Psoas muscle (tissue), 8 donors: Measurements from ENCODE around the gene MS4A15. TPM values are rescaled to one million over a fixed set of nuclear protein-coding genes. Genes with fewer than 3 reads are reported as not detected.
A peak's percentile ranks its signal among the peaks of the same experiment; 100 is the strongest.

Source experiments
- ATAC-seq, 4 donors: fragments of 200-7000 bp; cut with Tn5 transposase; one replicate each; pipeline ENCODE4 v1.9.1; 2020; ENCODE audit warnings: moderate library complexity in 3 of 4, mild to moderate bottlenecking in 2 of 4
- DNase-seq, 2 donors: peaks; one replicate each; pipeline ENCODE4 v3.0.0-alpha.2; 2020
- H3K27ac ChIP-seq: fragments of 200-600 bp; one replicate; pipeline ENCODE4 v1.8.0; 2022
- H3K27me3 ChIP-seq, 3 donors: fragments of 200-600 bp in 1 of 3; one replicate each; pipeline versions ENCODE4 v1.6.1 to v1.8.0; 2013 to 2022; ENCODE audit warnings: low read length in 2 of 3, mild to moderate bottlenecking in 2 of 3, moderate library complexity in 1 of 3; ENCODE audit not compliant: insufficient read depth in 3 of 3
- H3K36me3 ChIP-seq, 2 donors: fragments of 200-600 bp in 1 of 2; one replicate each; pipeline versions ENCODE4 v1.6.1 to v1.8.0; 2013 to 2022; ENCODE audit warnings: low read depth in 1 of 2, mild to moderate bottlenecking in 1 of 2, moderate library complexity in 1 of 2; ENCODE audit not compliant: insufficient read depth in 1 of 2
- H3K4me1 ChIP-seq: fragments of 200-600 bp; one replicate; pipeline ENCODE4 v1.8.0; 2022
- H3K4me3 ChIP-seq: fragments of 200-600 bp; one replicate; pipeline ENCODE4 v1.8.0; 2022; ENCODE audit warnings: mild to moderate bottlenecking
- H3K9me3 ChIP-seq: fragments of 200-600 bp; one replicate; pipeline ENCODE4 v1.8.0; 2022
- WGBS, 3 donors: extraction: QIAGEN DNeasy Blood & Tissue Kit; methylation state at CpG; one replicate each; pipeline versions ENCODE4 v1.1.6 to v1.1.7; 2013; 5-methylcytosine and 5-hydroxymethylcytosine counted together
- intact Hi-C, 2 donors: fragments of 100-400 bp; cut with DNase I; formaldehyde crosslinking; loops; one replicate each; pipeline versions ENCODE4 v1.11.0 to v1.14.2; 2022
- polyA plus RNA-seq, 3 donors: library from polyadenylated mRNA; stranded (reverse); fragments of 200-250 nt; gene quantifications; one replicate each; pipeline ENCODE4 v1.2.3, GENCODE V29; 2013
- total RNA-seq, 4 donors: library from RNA; stranded (reverse); fragmentation: NEBNext Ultra II Directional in 2 of 4; extraction: Animal tissue kit (Norgen Biotek cat#: 25700) in 2 of 4; gene quantifications; one replicate each; pipeline versions ENCODE4 v1.2.1 to v1.2.4, GENCODE V29; 2021 to 2023
- TF ChIP-seq, protein P1 (sequence below): fragments of 200-600 bp; IDR thresholded peaks from one replicate; pipeline ENCODE4 v1.8.0; 2022; ENCODE audit warnings: antibody characterized with exemption
- donor health status: healthy with polysubstance abuse.
- donor health status: DM: no; HTN: no; CAD: no; lungs with moderate emphysema.
- donor health status: Bipolar disorder and iron deficiency.
- donor health status: healthy.
- donor health status: DM: yes; HTN: yes; CAD: no.
- donor health status: DM: no; HTN: no; CAD: no.
- donor health status: DM: no; HTN: no; CAD: no.
- donor health status: DM: yes; HTN: yes; CAD: no.

MS4A15 gene
- total and polyA plus RNA-seq, 7 donors: not detected

DNA sequence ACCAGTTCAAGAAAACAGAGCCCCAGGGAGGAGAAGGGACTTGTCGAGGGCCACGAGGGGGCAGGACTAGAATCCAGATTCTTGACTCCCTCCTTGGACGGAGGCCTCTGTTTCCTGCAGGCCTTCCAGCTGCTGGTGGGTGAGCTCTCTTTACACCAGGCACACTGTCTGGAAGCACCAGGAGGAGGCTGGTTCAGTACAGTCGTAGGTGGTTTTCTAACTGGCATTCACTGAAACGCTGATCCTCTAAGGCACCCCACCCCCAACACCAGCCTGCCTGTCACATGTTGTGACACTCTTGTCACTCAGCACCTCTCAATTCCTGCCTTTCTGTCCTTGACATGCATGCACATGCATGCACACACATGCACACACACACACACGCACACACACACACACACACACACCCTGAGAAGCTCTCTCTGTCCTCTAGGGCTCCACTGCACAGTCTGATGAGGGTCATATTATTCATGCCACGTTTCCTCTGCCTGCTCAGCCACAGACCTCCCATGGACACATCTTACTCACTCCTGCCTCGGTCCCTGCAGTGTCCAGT is 29.2 kb downstream of the MS4A15 start:
- 53 to 62% (median 56%) methylated on average over 8 of the region's 8 CpGs for WGBS, 3 donors
- Histone ChIP-seq H3K4me1 (peaks cover 5% of the 10 kb centered on the region), H3K4me3 (no peak overlapping the region), H3K27ac (no peak overlapping the region), H3K9me3 (no peaks in the 10 kb centered on the region), H3K27me3 (no peaks in the 10 kb centered on the region), H3K36me3 (no peaks in the 10 kb centered on the region)
- TF ChIP-seq, protein P1, sequence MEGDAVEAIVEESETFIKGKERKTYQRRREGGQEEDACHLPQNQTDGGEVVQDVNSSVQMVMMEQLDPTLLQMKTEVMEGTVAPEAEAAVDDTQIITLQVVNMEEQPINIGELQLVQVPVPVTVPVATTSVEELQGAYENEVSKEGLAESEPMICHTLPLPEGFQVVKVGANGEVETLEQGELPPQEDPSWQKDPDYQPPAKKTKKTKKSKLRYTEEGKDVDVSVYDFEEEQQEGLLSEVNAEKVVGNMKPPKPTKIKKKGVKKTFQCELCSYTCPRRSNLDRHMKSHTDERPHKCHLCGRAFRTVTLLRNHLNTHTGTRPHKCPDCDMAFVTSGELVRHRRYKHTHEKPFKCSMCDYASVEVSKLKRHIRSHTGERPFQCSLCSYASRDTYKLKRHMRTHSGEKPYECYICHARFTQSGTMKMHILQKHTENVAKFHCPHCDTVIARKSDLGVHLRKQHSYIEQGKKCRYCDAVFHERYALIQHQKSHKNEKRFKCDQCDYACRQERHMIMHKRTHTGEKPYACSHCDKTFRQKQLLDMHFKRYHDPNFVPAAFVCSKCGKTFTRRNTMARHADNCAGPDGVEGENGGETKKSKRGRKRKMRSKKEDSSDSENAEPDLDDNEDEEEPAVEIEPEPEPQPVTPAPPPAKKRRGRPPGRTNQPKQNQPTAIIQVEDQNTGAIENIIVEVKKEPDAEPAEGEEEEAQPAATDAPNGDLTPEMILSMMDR: no peak
- DNase-seq: no peak
- no peak for ATAC-seq
- intact Hi-C loops: no loop called here

DNA sequence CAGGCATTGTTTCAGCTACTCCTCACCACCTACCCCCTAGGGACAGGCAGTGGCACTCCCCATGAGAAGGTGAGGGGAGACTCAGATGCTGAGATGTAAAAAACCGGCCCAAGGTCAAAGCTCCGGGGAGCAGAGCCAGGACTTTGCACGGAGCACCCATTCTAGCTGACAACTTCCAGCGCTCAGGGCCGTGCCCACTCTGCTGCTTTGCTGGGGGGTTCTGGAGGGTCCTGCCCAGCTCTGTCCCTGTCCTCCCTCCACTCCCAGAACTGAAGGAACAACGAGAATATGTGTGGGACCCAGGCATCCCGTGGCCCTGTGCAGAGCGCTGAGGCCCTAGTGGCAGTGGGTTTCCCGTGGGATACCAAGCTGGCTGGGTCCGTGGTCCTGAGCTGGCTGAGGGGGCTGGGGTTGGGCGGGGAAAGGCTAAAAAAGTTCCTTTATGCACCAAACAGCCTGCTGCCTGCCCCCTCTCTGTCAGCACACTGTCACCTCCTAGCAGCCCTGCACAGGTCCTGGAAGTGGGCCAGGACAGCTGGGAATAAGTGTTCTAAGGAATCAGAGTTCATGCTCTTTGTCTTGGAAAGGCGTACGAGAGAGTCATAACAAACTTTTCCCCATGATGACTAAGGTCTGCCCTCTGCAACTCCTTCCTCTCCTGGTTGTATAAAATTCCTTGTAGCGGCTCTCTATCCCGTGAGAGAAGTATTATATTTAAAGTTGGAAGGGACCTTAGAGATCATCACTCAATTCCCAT is 30.3 kb downstream of the MS4A15 start:
- TF ChIP-seq, protein P1: no peak
- ATAC-seq: peak; percentile 77 to 80 (median 80)
- WGBS, 3 donors: 30 to 43% (median 34%) methylated on average over 15 of the region's 15 CpGs

DNA sequence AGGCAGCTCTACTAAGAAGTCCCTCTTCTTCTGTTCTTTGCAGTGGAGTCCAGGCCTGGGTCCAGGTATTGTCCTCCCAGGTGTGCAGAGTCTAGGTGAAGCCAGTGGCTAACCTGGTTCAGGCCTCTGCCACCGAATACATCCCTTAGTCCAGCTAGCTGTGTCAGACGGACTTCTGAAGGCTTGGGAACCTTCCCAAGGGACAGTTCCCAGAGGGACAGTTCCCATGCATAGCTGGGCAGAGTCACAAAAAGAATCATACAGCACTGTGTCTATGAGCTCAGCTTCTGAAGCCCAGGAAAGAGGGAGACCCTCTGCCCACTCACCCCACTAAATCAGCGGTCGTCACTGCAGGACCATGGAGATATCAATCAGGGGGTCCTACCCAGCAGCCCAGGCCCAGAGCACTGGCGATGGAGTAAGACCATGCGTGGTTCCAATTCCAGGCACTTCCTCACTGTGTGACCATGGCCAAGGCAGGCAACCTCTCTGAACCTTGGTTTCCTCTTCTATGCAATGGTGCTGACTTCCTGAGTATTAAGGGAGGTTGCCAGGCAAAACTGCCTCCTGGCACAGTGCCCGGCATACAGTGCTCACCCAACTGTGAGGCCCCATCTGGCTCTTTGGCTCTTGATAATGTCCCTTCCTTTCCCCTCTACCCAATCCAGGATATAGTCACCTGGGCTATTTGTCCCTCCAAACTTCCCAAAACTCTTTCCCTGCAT is 31.9 kb downstream of the MS4A15 start:
- H3K36me3 ChIP-seq: no peaks in the 10 kb centered on the region
- whole genome bisulfite sequencing, 3 donors: 70 to 85% (median 82%) methylated on average over 7 of the region's 7 CpGs
- H3K27ac ChIP-seq: no peak overlapping the region
- DNase-seq (peak in 1 of 2 donors; percentile 46), ATAC-seq (no peak)
- H3K4me1 ChIP-seq: peaks cover 5% of the 10 kb centered on the region
- TF ChIP-seq, protein P1: no peak
- H3K9me3 ChIP-seq: no peaks in the 10 kb centered on the region
- H3K4me3 ChIP-seq: no peak overlapping the region
- H3K27me3 ChIP-seq: no peaks in the 10 kb centered on the region
- intact Hi-C loops: no loop called here

More for the DNA sequence above, 30.3 kb downstream of the MS4A15 start:
- Histone ChIP-seq H3K27me3 (no peaks in the 10 kb centered on the region), H3K9me3 (no peaks in the 10 kb centered on the region), H3K4me3 (no peak overlapping the region), H3K36me3 (no peaks in the 10 kb centered on the region), H3K27ac (no peak overlapping the region), H3K4me1 (peaks cover 5% of the 10 kb centered on the region)
- intact Hi-C loops: no loop called here
- DNase-seq: peak; percentile 74 to 86

DNA sequence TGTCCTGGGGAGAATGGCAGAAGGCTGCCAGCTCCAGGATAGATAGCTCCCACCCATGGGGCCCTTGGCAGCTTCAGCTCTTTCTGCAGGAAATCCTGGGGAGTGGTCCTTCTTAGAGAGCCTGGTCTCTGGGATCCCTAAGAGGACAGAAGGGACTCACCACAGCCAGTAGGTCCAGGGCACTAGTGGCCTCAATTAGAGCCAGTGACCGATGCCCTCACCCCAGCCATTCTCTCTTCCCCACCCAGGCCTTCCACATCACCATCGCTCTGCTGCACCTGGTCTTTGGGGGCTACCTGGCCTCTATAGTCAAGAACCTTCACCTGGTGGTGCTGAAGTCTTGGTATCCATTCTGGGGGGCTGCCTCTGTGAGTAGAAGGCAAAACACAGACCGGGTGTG is 34.1 kb downstream of the MS4A15 start:
- Histone ChIP-seq H3K4me1 (peaks cover 5% of the 10 kb centered on the region), H3K9me3 (no peaks in the 10 kb centered on the region), H3K4me3 (no peak overlapping the region), H3K36me3 (no peaks in the 10 kb centered on the region), H3K27ac (no peak overlapping the region), H3K27me3 (no peaks in the 10 kb centered on the region)
- TF ChIP-seq, protein P1: no peak
- ATAC-seq (no peak), DNase-seq (no peak)
- WGBS, 3 donors: 90 to 93% (median 92%) methylated on average over 3 of the region's 3 CpGs
- intact Hi-C loops: no loop called here
